Measurements from ENCODE around the gene ACTR3. TPM values are rescaled to one million over a fixed set of nuclear protein-coding genes. Genes with fewer than 3 reads are reported as not detected.

Gene ACTR3
- total and polyA plus RNA-seq, 2 of the 8 experiments (the other 6 are each of a cell fraction or from before 2014, with no cell fraction given): 51.7 to 184 TPM

GRCh38 chr2:113978524-113979190 is 88.8 kb downstream of the ACTR3 start (continued):
- TF ChIP-seq RAD21 (IDR thresholded peaks at IDR 0.05 in 1 of 2, conservative IDR thresholded peaks at IDR 0.05 in 1 of 2; ENCODE audit: low read depth in 2 of 2, low read length in 2 of 2): no peak
- TF ChIP-seq YY1 (IDR thresholded peaks at IDR 0.05; ENCODE audit: low read depth, low read length): no peak
- TF ChIP-seq HDAC2 (IDR thresholded peaks at IDR 0.05; ENCODE audit: borderline replicate concordance in 1 of 2, low read depth in 2 of 2, low read length in 2 of 2): no peak
- no peak for TF ChIP-seq POLR2AphosphoS5 (IDR thresholded peaks at IDR 0.05; ENCODE audit: low read depth, low read length)
